PC-9 (cell line): Measurements from ENCODE around the gene TRIM77.
"Not testable (repeated sequence)": the region's sequence is repeated elsewhere in the genome, so short reads cannot be mapped to it uniquely, and the experiment has no call there.

Experiments used
- CTCF ChIP-seq: fragments of 200-600 bp; sonication (generic); conservative IDR thresholded peaks from 2 replicates; pipeline ENCODE4 v1.6.1; 2017; ENCODE audit warnings: mixed run types, antibody characterized with exemption, mild to moderate bottlenecking, moderate library complexity
- EZH2 ChIP-seq: fragments of 200-600 bp; sonication (generic); IDR thresholded peaks from 2 replicates; pipeline ENCODE4 v1.8.0; 2017; ENCODE audit warnings: antibody characterized with exemption, low read depth

- TF ChIP-seq CTCF, EZH2: not testable (repeated sequence)
These were observed 34.2 kb upstream of the TRIM77 start for GRCh38 chr11:89675948-89676347.
